GM12865 (cell line): Measurements from ENCODE around the gene HDAC11.

Source experiments
- DNase-seq: peaks from one replicate; pipeline ENCODE4 v3.0.0; 2010; ENCODE audit warnings: low read depth
- H3K4me3 ChIP-seq: 2 replicates; pipeline ENCODE4 v1.5.1; 2011; ENCODE audit warnings: mild to moderate bottlenecking, low read depth, low read length, control low read depth
- TF ChIP-seq, protein P1 (sequence below): IDR thresholded peaks from 2 replicates; pipeline ENCODE4 v1.5.1; 2011; ENCODE audit warnings: low read length, control low read depth, low read depth, inconsistent platforms; ENCODE audit not compliant: insufficient read depth; ENCODE audit errors: missing control alignments

Gene HDAC11

DNA sequence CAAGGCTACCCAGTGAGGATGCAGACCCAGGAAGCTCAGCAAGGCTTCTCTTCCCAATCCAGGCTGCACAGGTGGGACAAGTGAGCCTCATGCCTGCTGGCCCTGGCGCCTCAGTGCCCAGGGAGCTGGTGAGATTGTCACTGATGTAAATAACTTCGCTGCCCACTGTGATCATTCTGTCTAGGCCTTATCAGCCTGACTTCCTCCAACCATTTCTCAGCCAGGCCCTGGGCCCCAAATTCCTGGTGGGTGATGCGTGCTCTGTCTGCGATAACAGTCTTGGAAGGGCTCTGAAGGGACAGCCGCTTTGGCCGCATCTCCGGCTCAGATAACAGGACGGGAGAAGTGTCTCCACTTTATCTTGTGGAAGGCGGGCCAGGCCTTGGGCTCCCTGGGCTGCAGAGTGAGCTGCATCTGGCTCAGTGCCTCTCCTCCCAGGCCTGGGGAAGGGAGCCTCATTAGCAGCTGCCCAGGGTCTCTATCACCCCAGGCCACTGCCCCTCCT lies 66.6 kb downstream of the HDAC11 start:
- H3K4me3 ChIP-seq: no peak overlapping the region
- no peak for DNase-seq
- TF ChIP-seq, protein P1, sequence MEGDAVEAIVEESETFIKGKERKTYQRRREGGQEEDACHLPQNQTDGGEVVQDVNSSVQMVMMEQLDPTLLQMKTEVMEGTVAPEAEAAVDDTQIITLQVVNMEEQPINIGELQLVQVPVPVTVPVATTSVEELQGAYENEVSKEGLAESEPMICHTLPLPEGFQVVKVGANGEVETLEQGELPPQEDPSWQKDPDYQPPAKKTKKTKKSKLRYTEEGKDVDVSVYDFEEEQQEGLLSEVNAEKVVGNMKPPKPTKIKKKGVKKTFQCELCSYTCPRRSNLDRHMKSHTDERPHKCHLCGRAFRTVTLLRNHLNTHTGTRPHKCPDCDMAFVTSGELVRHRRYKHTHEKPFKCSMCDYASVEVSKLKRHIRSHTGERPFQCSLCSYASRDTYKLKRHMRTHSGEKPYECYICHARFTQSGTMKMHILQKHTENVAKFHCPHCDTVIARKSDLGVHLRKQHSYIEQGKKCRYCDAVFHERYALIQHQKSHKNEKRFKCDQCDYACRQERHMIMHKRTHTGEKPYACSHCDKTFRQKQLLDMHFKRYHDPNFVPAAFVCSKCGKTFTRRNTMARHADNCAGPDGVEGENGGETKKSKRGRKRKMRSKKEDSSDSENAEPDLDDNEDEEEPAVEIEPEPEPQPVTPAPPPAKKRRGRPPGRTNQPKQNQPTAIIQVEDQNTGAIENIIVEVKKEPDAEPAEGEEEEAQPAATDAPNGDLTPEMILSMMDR: no peak

DNA sequence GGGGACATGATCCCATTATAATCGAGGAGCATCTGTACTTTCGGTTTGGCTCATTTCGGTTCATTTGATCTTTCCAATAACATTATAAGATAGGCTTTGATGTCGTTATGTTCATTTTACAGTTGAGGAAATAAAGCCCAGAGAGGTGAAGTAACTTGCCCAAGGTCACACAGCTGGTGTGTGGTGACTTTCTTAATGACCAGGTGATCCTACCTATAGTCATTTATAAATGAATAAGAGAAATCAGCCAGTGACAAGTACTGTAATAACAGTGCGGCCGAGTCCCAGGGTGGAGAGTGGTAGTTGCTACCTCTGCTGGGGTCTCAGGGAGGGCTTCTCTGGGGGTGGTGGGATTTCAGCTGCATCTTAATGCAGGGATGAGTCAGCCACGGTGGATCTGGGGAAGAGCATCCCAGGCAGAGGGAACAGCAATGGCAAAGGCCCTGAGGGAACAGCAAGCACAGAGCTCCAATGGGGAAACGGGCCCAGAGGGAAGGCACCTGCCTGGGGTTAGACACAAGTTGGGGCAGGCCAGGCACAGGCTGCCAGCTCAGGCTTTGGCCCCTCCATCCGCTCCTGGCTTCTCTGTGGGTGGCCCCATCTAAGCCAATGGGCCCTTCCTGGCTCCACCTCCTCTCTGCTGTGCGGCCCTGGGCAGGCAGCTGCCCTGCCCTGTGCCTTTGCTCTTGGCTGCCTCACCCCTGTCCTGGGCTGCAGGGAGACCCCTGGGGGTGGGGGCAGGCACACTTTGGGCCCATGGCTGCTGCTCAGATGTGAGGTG lies 67.7 kb downstream of the HDAC11 start:
- H3K4me3 ChIP-seq: no peak overlapping the region
- DNase-seq: no peak
- TF ChIP-seq, protein P1: no peak

DNA sequence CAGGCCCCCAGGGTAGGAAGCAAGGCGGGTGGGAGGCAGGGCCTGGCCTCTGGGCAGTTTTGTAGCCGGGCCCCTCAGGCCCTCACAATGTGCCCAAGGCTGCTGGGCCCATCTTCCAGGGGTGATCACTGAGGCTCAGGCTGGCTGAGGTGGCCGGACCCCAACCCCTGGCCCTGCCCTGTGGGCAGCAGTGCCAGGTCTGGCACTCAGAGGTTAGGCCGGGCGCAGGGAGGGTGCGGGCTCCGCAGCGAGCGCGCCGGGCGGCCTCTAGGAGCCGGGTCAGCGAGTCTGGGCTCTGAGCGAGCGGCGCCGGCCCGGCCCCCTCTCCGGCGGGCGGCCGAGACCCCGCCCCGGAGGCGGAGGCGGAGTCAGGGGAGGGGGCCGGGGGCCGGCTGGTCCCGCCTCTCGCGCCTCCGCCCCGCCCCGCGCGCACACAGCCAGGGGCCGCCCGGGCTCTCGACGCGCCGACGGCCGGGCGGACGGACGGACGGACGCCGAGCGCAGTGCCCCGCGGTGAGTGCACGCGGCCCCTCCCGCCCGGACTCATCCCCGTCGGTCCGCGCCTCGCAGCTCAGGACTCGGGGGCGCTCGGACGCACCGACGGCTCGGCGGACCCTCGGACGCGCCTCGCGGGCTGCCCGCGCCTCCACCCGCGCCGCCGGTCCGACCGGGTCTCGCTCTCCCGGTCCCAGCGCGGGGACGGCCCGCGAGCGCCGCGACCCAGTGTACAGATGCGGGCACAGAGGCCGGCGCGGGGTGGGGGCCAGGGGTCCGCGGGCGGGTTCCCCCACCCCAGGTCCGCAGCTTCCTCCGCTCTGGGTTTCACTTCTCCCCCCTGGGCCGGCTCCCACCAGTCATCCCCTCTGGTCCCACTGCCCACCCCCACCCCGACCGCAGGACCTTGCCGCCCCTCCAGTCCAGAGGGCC lies 68.9 kb downstream of the HDAC11 start, which contains the start of gene FBLN2:
Gene FBLN2, plus strand, starts transcription at position 430 of the 927 bp plus-strand sequence. CDS start 21,231 bp downstream, outside the sequence.
- H3K4me3 ChIP-seq: no peak within 1 kb of the TSS
- TF ChIP-seq, protein P1: no peak
- no peak for DNase-seq

DNA sequence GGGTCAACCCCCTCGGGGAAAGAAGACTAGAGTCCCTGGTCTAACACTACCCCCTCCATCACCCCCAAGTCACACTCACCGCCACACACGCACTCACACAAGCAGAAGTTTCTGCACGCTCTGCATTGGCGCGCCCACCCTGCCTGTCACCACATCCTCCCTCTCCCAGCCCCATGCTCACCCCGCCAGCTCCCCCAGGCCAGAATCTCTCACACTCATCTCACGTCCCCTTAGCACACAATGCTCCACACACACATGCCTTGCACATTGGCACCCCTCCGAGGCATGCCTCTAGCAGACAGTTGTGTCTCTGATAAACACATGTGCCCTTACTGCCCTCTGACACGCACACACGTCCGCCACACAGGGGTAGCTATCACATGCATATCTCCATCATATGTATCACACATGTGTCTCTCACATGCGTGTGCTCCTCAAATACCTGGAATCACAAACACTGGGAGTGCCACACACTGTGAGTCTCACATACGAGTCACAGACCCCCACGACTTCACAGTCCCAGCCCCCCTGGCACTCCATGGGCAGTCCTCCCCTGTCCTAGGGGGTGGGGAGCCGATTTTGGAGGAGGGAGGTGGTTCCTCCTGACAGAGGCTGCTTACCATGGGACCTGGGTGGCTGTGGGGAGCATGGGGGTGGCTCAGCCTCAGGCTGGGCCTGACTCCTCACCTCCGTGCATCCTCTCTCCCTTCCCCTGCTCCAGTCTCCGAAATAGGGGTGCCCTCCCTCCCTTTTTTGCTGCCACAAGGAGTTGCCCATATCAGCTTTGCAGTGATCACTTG lies 69.7 kb downstream of the HDAC11 start:
- TF ChIP-seq, protein P1: no peak
- H3K4me3 ChIP-seq: no peak overlapping the region
- no peak for DNase-seq

DNA sequence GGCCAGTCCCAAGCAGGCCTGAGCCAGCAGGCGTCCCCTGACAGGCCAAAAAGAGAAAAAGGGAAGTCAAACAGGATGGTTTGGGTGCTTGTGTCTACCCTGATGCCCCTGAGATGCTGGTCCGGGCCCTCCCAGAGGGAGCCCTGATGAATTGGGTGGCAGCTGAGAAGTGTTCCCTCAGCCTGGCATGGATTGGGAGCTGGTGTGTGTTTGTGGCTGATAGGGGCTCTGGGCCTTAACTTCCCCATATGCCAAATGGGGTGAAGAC lies 70.3 kb downstream of the HDAC11 start:
- H3K4me3 ChIP-seq: no peak overlapping the region
- TF ChIP-seq, protein P1: no peak
- no peak for DNase-seq

DNA sequence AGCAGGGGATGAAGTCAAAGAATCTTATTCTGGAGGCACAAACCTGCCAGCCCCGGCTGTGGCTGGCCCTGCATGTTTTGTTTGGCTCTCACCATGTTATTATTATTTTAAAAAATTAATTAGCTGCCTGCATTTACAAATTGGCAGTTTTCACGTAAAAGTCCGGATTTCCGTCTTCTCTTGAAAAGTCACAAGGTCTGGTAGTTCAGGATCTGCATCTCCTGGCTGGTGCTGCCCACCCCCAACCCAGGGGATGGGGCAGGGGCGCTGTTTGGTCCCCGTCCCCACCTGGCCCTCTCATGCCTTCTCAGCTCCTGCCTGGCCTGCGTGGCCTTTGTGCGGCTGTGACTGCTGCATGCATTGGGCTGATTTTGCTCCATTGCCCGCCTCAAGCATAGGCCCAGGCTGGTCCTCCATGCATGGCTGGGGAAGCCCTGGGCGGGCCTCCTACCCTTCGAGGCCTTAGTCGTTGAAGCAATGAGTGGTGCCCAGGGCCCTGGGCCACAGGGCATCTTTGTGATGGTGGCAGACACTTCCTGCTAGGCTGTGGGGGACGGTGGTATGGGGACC lies 70.8 kb downstream of the HDAC11 start:
- TF ChIP-seq, protein P1: no peak
- DNase-seq: no peak
- H3K4me3 ChIP-seq: no peak overlapping the region
